NCI-H69 (cell line): ENCODE results near the gene FAM107B.
A peak's percentile ranks its signal among the peaks of the same experiment; 100 is the strongest.
"Not testable (repeated sequence)": the region's sequence is repeated elsewhere in the genome, so short reads cannot be mapped to it uniquely, and the experiment has no call there.

ENCODE experiments used
- DNase-seq: peaks from one replicate; lab custom pipeline; 2025; lab: John Stamatoyannopoulos, UW

Gene FAM107B

DNA sequence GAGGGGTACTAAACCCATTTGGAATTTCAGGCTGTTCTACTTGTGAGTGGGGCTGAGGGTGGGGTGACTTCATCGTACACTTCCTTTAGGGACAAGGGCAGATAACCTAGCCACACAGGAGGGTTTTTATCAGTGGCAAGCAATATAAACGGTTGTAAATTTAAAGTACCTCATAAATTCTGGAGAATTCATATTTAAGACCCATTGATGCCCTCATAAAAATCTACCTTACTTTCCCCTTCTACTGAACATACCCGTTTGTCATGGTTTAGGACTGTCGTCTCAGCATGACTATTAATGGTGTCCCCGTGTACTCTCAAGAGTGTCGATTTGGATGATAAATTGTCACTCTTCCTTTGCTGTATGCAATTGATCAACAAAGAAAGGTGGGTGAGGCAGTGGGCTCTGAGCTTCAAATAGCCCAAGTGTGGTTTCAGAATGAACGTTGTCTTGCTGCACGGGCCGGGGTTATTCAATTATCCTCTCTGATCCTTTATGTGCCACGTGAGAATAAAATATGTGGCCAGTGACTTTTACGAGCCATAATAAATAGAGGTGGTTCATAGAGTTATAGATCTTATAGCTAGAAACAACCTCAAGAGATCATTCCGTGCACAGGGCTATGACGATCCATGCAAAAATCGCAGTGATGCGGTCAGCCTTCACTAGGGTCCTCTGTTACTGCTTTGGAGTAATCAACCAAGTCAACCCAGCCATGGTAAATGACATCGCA is 82.2 kb downstream of the FAM107B start:
- no peak for DNase-seq

DNA sequence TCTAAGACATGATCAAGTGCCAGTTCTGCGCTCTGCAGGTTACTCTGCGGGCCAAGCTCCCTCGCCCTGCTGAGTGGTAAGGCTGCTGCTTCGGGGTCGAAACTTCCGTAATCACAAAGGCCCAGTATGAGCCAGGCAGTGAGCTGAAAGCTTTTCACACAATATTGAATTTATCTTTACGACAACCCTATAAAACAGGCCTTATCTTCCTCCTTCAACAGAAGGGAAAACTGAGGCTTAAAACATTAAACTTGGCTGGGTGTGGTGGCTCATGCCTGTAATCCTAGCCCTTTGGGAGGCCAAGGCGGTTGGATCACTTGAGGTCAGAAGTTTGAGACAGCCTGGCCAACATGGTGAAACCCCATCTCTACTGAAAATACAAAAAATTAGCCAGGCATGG is 83.3 kb downstream of the FAM107B start:
- no peak for DNase-seq

DNA sequence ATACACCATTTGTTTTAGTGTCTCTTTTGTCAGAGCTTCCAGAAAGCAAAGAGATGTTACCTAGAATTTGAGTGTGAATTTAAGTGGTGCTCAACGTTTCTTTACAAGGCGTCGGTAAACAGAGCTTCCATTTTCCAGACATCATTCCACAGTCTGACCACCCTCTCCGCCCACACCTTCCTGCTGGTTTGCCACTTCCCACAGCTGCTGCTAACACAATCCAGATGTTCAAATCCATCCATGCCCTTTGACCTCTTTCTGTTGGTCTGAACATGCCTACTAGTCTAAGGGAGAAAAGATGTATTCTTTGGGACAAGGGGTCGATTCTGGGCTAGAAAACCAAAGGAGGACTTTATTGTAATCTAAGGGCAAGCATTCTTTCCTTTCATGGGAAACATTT is 86.1 kb downstream of the FAM107B start:
- DNase-seq: no peak

DNA sequence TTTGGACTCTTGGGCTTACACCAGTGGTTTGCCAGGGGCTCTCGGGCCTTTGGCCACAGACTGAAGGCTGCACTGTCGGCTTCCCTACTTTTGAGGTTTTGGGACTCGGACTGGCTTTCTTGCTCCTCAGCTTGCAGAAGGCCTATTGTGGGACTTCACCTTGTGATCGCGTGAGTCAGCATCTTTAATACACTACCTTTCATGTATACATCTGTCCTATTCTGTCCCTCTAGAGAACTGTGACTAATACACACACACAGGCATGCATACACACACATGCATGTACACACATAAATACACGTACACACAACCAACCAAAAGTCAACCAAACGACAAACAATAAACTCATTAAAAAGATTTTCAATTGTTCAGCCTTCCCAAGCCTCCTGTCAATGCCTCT is 86.5 kb downstream of the FAM107B start:
- not testable (repeated sequence) for DNase-seq

DNA sequence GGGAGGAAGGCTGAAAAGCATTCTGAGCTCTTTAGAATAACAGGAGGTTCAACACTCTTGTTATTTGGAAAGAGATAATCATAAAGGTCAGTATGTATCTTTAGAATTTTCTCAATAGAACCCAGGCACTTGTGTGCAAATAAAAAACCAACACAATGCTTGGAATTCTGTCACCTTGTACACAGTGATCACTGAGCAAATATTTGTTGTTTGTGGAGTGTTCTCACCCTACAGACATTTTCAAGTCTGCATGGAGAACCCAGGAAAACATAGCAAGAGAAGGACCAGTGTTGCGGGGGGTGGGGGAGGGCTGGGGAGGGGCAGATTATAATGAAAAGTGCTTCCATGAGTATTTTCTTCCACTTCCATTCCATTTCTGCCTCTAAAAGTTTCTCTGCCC is 87.4 kb downstream of the FAM107B start:
- DNase-seq: peak; percentile 41

DNA sequence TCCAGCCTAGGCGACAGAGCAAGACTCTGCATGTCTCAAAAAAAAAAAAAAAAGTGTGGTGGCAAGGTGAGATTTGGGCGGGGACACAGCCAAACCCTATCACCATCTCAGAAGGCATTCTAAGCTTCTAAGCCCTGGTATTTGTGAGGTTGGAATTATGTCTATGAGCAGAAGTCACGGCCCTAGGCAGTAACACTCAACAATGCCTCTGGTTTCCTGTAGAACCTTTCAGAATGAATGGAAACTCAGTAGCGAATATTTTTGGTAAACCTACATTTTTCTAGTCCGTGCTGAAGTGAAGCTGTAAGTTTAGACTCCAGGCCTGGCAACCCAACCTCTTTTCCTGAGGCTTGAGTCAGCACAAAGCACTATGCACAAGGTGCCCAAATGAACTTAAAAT is 88.3 kb downstream of the FAM107B start:
- no peak for DNase-seq

DNA sequence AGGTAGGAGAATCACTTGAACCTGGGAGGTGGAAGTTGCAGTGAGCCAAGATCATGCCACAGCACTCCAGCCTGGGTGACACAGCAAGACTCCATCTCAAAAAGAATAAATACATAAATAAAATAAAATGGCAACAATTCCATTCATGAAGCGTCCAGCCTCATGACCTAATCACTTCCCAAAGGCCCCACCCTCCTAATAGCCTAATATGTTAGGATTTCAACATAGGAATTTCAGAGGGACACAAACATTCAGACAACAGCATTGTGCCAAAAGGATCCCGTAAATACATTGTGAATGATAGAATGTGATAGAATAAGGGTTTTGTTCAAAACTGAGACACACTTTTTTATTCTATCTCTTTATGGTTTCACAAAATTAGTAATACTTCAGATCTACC is 90.3 kb downstream of the FAM107B start:
- no peak for DNase-seq

DNA sequence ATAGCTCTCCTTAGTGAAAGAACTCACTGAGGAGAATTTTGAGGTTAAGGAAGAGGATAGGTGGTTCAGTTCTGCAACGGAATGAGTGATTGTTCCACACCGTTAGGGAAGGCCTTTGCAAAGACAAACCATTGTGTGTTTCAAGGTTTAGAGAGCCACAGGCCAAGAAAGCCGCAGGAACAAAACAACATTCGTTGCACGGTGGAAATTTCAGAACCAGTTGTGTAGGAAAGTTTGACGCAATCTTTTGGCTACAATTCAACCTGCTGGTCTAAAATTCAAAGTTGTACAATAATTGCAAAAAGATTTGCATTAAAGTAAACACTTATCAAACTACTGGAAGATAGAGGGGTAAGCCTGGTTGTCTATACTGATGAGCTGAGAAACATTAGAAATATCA is 91.4 kb downstream of the FAM107B start:
- no peak for DNase-seq

DNA sequence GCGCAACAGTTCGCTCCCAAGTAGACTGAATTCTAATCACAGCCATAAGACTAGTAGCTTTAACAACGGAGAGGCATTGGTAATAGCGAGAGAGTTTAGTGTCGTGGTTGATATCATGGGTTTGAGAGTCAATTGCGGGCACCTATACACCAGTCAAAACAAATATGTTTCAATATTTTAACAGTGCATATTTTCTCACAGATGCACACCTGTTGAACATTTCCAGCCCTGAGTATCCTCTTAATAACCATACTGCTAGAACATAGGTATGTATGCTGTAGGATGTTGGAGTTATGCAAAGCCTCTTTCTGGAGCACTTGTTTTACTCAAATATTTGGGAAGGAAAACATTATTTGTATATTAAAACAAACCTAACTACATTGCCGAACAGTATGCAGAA is 92.9 kb downstream of the FAM107B start:
- no peak for DNase-seq

DNA sequence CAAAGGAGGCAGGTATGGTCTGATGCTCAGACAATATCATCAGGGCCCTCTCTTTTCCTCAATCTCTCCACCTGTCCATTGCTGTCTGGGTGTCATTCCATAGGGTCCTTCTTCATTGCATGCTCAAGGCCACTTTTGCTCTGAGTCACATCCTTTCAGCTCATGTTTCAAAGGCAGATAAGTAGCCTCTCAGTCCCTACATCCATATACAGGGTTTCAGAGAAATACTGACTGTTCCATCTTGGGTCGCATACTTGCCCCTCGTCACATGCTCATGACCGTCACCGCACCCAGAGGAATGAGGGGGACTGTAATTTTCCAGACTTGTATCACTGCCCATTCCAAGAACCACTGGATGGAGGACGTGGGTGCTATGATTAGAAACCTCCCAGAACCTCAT is 93.4 kb downstream of the FAM107B start:
- no peak for DNase-seq

DNA sequence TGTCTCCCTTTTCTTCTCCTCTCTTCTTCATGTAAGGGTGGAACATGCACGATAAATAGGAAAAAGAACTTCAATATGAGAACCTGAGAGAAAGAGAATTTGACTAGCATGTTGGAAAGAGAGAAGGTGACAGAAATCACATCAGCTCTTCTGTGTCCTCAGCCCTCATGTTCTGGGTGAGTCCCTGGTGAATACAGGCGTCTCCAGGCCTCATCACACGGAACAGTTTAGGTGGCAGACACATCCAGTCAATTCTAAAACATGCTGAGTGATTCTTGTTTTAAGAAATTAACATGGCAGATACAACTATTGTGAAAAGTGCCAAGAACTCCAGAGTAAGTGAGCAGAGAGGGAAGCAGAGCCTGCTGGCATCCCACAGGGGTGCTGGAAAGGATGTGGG is 96.1 kb downstream of the FAM107B start:
- no peak for DNase-seq

DNA sequence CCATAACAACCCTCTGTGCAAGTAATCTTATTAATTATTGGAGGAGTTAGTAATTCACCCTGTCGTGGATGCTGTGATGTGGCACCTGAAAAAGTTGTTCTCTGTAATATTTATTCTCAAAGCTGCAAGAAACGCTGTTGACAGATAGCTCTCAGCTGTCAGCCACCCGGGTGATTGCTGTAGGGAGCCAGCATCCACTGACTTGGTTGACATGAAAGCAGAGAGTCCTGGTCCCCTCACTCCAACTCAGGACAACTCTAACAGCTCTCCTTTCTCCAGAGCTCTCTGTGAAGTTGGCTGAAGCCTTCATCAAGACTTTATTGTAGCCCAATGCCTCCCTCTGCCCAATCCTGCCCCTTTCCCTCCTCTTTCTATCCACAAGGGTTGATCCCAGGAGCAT is 98.0 kb downstream of the FAM107B start:
- DNase-seq: no peak

DNA sequence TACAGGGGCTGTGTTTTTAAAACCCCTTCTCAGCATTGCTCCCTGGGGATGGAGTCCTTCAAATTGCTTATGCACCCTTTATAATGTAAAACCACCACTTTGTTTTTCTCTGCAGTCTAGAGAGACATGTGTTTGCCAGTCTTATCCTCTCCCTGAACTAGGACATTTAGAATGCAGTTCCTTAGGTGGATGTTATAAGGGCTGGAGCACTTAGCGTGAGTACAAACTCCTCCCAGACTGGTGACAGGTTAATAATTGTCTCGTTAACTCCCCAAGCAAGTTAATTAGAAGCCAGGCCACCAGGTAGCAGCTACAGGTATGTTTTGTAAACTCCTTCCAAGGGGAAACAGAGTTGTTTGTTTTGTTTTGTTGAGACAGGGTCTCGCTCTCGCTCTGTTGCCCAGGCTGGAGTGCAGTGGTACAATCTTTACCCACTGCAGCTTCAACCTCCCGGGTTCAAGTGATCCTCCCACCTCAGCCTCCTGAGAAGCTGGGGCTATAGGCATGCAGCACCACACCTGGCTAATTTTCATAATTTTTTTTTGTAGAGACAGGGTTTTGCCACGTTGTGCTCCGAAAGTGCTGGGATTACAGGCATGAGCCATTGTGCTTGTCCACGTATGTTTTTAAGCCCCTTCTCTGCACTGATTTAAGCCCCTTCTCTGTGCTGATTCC is 100.2 kb downstream of the FAM107B start:
- peak; percentile 21 for DNase-seq

DNA sequence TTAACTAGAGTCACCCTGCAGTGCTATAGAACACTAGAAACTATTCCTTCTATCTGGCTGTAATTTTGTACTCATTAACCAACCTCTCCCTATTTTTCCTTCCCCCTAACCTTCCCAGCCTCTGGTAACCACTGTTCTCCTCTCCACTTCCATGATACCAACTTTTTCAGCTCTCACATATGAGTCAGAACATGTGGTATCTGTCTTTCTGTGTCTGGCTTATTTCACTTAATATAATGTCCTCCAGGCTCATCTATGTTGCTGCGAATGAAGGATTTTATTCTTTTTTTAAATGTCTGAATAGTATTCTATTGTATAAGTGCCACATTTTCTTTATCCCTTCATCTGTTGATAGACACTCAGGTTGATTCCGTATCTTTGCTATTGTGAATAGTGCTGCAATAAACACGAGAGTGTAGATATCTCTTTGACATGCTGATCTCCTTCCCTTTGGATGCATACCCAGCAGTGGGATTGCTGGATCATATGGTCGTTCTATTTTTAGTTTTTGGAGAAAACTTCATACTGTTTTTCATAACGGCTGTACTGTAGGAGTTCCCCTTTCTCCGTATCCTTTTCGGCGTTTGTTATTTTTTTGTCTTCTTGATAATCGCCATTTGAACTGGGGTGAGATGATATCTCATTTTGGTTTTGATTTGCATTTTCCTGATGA is 101.4 kb downstream of the FAM107B start:
- no peak for DNase-seq

DNA sequence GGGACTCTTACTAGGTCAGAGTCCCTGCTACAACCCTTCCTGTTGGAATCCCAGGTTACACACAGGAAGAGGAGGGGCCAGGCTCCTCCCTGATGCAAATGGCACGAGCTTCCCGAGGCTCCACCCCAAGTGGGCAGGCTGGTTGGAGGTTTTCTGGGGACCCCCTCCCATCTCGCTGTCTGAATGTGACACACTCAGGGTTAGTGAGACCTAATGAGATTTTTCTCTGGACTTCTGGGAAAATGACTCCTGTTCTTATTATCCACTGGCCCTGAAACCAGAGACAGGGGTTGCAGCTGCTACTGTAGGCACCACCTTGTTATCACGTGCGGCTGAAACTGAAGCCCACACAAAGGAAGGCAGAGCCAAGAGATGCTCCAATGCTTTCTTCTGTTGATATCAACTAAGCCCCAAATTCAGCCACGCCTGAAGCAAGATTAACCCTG is 103.3 kb downstream of the FAM107B start:
- no peak for DNase-seq

DNA sequence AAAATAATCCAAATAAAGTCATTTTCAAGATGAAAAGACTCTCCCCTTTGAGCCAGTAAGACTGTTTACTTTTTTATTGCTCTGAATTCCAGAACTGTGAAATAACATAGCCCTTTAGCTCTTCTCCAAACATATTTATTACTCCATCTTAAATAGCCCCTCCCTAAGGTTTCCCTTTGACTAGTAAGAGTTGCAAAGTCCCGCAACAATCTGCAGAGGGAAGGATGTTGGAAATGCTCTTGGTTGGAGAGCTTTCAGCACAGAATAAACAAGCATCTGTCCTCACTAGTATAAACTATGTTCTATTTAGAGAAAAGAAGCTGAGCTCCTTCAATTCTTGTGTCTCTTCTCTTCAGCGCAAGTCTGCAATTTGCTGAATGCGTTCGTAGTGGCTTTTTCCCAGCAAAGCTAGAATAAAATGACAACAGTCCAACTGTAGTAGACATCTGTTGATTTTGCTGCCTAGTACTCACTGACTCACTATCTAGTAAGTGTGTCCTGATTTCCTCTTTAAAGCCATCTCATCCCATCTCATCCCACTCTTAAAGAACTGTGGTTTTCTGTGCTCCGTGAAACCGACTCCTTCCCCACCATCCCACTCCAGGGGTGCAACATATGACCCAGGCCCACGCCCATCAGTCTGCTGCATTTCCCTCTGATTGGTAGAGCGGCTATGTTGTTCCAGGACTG is 104.0 kb downstream of the FAM107B start:
- no peak for DNase-seq

DNA sequence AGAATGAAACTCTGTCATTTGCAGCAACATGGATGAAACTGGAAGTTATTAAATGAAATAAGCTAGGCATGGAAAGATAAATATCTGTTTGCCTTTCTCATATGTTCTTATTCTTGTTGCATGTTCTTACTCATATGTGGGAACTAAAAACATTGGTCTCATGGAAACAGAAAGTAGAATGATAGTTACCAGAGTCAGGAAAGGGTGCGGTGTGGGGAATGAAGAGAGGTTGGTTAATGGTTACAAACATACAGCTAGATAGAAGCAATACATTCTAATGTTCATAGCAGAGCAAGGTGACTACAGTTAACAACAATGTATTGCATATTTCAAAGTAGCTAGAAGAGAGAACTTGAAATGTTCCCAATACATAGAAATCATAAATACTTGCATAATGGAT is 105.1 kb downstream of the FAM107B start:
- no peak for DNase-seq

DNA sequence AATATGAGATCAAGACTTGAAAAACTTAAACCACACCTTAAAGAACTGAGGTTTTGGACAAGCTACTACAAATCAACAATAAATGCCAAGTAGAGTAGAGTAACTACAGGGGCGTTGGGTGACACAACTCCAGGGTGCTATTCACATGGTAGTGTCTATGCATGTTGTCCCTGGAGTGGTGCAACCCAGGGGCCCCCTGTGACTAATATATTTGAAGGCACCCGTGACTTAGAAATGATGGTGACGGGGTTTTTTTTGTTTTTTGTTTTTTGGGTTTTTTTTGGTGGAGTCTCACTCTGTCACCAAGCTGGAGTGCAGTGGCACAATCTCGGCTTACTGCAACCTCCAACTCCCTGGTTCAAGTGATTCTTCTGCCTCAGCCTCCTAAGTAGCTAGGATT is 106.9 kb downstream of the FAM107B start:
- no peak for DNase-seq

DNA sequence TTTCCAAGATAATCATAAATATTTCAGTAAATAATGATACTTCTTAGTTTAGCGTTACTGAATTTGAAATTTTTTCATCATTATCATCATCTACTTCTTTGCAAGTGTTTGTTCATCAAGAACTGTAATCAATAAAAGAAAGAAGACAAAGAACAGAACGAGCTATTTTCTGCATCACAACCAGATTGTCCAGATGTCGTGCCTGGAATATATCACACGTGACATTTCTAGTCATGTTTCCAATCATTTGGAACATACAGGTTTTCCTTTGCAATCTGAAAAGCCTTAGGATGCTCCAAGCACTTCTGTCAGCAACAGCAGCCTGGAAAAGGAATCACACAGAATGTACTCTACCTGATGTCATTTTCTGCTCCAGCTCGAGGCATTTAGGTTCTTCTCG is 107.4 kb downstream of the FAM107B start:
- no peak for DNase-seq

DNA sequence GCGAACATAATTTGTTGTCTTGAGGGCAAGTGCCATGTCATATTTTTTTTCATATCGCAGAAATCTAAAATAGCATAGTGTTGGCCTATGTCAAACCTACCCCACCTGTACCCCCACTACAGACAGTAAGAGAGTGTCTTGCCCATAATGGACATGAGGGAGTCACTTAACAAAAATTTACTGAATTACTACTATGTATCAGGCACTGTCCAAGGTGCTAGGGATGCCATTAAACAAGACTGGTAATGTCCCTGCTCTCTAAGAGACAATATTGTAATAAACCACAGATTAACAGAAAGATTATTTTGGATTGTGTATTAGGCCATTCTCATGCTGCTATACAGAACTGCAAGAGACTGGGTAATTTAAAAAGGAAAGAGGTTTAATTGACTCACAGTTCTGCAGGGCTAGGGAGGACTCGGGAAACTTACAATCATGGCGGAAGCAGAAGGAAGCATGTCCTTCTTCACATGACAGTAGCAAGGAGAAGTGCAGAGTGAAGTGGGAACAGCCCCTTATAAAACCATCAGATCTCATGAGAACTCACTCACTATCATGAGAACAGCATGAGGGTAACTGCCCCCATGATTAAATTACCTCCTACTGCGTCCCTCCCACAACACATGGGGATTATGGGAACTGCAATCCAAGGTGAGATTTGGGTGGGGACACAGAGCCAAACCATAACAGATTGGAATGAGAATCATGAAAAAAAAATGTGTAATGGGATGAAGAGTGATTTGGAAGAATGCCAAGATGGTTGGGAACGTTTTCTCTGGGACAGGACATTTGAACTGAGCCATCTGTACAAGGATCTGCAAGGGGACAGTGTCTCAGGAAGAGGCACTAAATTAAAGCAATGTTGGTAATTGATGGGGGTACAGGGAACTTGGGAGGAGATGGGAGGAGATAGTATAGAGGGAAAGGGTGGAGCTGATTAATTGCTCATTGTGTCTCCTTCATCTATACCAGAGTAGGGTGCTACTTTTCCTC is 108.5 kb downstream of the FAM107B start:
- peak; percentile 16 for DNase-seq

DNA sequence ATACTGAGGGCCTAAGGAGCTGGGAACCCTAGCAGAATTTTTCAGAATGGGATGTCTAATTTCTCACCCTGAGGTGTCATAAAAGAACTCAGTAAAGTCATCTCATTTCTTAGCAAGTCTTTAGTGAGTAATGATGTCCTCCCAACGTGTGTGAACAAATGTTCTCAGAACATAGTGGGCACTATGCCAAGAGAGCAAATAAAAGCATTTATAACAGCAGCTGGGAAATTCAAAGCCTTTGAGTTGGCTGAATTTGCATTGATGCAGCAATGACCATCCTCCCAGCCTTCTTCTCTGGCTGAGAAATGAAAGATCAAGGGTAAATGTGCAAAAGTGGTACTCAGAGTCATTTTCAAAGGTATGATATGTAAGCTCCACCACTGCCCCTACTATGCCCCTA is 109.4 kb downstream of the FAM107B start:
- DNase-seq: peak; percentile 85
